Fibroblast of skin of back (primary cell): Measurements from ENCODE around the gene CDC42EP3. TPM values are rescaled to one million over a fixed set of nuclear protein-coding genes. Genes with fewer than 3 reads are reported as not detected.

Source experiments
- DNase-seq: peaks from one replicate; pipeline ENCODE4 v3.0.0-alpha.2; 2013
- polyA plus RNA-seq, 2 experiments: library from polyadenylated mRNA; unstranded; fragments of 120-200 nt; gene quantifications; one replicate each; pipeline ENCODE4 v1.2.1, GENCODE V29; 2013; ENCODE audit not compliant: insufficient read length in 2 of 2

Gene CDC42EP3, protein sequence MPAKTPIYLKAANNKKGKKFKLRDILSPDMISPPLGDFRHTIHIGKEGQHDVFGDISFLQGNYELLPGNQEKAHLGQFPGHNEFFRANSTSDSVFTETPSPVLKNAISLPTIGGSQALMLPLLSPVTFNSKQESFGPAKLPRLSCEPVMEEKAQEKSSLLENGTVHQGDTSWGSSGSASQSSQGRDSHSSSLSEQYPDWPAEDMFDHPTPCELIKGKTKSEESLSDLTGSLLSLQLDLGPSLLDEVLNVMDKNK
- 282 TPM for polyA plus RNA-seq (2013, experiment 1 of 2; ENCODE audit: insufficient read length)
- 267 TPM for polyA plus RNA-seq (2013, experiment 2 of 2; ENCODE audit: insufficient read length)

DNA sequence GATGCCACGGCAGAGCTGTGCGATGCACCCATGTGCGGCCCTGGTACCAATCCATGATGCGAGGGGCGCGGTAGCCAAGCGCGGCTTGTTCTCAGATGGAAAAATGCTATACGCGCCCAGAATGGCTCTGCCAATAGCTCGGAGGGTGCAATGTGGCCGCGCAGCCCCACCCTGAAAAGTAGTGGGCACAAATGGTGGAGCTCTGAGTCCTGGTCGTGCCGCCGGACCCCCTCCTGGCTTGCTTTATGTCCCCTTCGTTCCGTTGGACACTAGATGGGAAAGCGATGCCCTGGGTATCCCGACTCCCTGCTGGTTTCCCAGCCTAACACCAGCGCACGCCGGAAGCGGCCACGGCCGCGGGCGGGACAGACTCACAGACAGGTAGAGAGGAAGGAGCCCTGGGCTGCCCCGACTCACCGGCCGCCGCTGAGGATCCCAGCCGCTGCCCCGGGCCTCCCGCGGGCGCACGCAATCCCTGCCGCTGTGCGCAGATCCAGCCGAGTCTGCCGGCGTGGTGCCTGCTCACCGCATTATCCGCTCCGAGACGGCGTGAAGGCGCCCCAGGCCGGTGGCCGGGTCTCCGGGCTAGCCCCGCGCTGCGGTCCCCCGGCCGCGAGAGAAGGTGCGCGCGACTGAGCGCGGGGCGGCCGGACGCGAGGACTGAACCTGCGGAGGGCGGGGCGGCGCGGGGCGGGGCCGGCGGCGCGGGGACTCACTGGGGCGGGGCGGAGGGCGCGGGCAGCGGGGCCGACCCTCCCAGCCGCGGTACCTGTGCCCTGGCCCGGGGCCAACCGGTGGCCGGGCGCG is at the start of gene CDC42EP3:
Gene CDC42EP3 (minus strand): TSS at position 634 of the 807 bp plus-strand sequence. CDS start 25,055 bp downstream, outside the sequence.
- DNase-seq, result peak; percentile 67

GRCh38 chr2:37721201-37721560 is 49.7 kb upstream of the CDC42EP3 start:
- DNase-seq, result peak; percentile 43

- peak; percentile 71 for DNase-seq
Observed at GRCh38 chr2:37720533-37721200, 49.2 kb upstream of the CDC42EP3 start.

DNA sequence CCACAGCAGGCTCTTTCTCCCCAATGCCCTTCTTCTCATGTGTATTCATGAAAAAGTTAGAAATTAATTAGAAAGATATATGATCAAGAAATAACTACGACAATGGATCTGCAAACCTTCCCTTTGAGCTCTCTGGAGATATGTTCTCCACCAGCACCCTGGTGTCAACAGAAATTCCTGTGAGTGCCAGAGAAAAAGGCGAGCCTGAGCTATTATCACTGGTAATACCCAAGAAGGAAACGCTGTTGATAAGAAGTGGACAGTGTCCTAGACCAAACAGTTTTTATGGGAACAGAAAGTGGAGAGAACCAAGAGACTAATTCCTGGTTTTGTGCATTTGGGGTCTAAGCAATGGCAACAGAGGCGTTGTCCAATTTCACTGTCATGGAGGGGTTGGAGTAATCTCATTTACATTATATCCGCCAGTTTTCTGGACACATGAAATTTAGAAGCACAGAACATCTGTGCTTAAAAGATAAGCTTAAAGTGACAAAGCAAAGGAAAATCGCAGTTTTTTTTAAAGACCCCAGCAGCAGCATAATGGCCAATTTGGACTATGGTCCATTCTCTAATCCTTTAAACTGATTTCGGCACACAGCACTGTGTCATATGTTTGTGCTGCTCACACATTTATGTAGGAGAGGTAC is 47.2 kb upstream of the CDC42EP3 start:
- DNase-seq, result no peak

DNA sequence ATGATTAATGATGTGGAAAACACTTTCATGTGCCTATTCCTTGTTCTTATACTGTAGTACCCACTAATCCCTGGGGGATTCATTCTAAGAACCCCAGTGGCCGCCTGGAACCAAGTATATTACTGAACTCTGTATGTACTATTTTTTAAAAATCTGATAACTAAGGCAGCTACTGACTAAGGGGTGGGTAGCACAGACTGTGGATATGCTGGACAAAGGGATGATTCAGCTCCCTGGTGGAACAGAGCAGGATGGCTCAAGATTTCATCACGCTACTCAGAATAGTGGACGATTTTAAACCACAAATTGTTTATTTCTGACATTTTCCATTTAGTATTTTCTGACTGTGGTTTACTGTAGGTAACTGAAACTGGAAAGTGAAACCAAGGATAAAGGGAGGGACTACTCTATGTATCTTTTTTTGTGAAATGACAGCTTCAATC is 41.8 kb upstream of the CDC42EP3 start:
- peak; percentile 88 for DNase-seq

DNA sequence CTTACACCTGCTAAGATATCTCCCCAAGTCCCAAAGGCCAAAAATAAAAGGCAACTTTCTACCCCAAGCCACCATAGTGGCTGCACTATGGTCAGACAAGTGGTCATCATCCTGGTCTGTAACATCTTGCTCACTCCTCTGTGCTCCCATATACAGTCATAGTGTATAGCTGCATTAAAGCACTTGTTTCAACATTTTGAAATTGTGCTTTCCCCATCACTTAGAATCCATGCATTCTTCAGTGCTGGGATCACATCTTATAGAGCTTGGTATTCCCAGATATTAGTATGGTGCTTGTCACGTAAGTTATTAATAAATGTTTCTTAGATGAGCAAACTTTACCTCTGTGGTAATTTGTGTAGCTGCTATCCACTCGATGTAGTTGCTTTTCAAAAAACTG is 40.4 kb upstream of the CDC42EP3 start:
- peak; percentile 96 for DNase-seq

- peak; percentile 99 for DNase-seq
Observed at GRCh38 chr2:37711308-37711731, 39.9 kb upstream of the CDC42EP3 start.

- no peak for DNase-seq
Observed at GRCh38 chr2:37709111-37709510, 37.7 kb upstream of the CDC42EP3 start.

- no peak for DNase-seq
Observed at GRCh38 chr2:37708146-37708545, 36.7 kb upstream of the CDC42EP3 start.

DNA sequence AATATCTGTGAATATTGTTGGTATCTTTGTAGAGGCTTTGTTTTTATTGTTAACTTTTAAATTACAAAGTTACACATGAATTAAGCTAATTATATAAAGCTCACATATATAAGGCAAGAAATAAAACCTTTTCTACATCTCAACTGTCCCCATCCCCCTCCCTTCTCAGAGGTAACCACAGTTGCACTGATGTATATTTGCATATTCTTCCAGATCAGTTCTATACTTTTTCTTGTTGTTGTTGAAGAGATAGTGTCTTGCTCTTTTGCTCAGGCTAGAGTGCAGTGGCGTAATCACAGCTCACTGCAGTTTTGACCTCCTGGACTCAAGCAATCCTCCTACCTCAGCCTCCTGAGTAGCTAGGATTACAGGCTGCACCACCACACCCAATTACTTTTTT is 36.0 kb upstream of the CDC42EP3 start:
- no peak for DNase-seq

DNA sequence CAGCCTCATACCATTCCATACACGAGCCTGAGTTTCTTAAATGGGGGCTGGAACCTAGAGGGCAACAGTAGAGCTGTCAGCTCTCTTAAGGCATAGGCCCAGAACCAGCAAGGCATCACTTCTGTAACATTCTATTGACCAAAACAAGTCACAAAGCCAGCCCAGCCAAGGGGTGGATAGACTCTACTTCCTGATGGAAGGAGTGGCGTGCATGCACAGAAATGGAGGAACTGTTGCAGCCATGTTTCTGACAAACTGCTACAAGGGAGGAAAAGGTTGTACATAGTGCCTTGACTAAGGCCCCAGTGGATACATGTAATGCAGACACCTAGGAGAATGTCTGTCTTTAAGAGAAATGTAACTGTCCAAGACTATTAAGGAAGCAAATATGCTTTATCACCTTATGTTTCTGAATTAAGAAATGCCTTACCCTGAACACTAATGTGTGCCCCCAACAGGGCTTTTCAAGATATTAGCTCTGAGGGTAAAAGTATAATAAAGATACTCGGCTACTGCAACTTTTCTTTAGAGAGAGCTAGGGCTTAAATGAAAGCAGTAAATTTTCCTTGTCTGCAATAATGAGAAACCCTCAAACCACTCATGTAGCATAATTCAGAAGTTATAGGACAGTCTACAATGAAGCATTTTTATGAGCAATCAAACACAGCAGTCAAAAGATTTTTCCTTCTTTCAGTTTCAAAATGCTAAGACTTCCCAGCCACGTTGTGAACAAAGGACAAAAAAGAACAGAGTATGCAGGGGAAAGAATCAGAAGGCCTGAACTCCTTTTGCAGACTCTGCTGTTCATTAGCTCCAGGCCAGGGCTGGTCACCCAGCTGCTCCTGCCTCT is 35.1 kb upstream of the CDC42EP3 start:
- no peak for DNase-seq

DNA sequence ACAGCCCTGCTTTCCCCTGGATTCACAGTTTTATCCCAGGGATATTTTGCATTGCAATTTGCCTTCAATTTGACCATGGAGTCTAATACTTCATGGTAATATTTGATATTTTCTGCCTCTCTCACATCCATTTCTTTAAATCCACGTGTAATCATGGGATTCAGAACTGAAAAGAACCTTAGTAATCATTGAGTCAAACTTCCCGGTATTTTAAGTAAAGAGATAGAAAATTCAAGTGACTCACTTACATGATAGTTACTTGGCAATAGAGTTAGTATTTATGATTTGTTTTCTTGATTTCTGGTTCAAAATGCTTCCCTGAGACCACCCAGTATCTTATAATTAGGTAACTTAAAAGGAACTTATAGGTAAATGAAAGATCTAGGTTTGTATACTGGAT is 33.7 kb upstream of the CDC42EP3 start:
- no peak for DNase-seq

DNA sequence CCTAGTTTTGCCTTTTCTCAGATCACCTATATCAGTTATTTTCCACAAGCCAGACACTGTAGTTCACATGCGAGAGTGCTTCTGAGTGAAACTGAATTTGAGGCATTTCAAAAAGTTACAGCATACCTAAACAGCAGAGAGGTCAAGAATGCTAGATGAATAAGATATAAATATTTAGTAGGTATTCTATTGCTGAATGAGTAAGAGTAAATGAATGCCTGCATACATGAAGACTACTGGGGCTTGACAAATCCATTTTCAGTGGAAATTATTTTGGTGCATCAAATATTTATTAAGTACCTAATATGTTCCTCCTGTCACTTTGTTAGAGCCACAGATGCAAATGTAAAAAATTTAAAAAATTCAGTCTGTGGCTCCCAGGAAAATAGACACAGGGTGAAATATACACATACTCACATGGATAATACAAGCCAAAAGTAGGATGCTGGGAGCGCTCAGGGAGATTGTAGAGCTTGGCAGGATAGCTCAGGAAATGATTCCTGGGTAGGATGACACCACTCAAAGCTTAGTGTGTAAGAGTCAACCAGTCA is 27.6 kb upstream of the CDC42EP3 start:
- DNase-seq, result peak; percentile 77

DNA sequence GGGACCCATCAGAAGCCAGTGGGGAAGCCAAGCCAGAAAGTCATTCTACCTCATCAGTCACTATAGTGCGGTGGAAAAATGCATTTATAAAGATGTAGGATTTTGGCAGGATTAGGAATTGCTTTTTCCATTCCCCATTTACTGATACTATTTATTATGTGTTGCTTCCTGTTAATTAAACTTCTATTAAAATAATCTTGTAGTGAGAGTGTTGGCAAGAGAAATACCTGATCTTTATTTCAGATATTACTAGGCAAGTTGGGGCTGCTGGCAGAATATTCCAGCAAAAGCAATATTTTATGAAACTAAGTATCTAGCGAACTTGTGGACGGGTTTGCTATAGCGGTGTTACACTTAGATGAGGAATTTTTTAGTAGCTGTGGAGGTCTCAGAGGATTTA is 23.9 kb upstream of the CDC42EP3 start:
- DNase-seq, result no peak

GRCh38 chr2:37692711-37693110 is 21.3 kb upstream of the CDC42EP3 start:
- no peak for DNase-seq

DNA sequence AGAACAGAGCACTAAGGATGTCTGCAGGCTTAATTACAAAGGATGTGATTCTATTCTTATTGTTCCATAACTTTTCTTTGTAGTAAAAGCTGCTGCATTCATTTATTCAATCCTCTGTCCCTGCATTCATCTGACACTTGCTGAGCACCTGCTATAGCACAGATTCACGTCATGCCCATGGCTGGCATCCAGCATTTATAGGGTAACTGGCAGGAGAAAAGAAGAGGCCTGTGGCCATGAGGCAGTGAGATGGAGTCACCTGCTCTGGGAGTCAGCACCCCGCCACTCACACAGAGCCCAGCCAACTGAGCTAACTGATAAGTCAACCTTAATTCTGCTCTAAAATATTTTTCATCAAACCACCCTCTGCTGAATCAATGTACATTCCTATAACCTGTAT is 18.3 kb upstream of the CDC42EP3 start:
- DNase-seq, result no peak

- peak; percentile 97 for DNase-seq
Observed at GRCh38 chr2:37688771-37689468, 17.5 kb upstream of the CDC42EP3 start.

DNA sequence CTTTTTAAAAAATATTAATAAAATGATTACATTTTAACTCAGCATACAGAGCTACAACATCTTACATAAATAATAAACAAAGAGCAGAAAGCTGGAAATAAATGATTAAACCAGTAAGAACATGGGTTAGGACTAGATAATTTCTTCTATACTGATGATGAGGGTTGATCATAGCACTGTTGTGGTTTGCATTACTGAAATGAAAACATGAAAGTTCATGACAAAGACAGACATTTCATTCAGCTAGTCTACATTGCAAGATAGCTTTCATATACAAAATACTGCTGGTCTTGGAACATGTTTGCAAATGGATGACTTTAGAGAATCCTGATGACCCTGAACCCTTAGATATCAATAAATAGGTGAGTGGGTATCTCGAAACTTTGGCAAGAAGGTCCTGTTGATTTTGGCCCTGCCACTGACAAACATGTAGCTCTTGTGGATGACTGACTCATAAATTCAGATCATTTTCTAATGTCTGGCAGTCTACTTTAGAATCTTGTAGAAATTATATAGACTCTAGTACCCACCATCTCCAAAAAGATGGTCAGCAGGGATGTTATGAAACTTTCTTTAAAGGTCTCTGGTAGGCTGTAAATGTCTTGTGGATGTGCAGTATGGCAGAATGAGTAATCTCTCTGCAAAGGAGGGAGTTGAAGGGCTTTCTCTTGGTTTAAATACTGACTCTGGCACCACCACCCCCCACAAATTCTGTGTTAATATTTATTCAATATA is 15.5 kb upstream of the CDC42EP3 start:
- DNase-seq, result peak; percentile 59

DNA sequence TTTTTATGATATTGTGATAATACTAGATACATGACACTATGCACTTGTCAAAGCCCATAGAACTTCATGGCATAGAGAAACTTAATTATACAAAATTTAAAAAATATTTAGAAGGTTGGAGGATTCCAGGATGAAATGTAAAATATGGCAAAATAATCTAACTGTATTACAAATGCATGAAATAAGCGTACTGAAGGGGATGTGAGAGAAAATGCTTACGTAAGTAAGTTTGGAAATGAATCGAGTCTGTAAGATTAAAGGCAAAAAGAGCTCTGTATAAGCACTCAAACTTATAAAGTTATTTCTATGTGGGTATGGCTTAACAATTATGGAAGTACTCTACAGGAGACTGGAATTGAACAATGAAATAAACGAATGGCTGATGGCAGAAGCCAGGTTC is 13.4 kb upstream of the CDC42EP3 start:
- no peak for DNase-seq
